ENCODE measurements around the gene RIN2.
"Not testable (repeated sequence)": the region's sequence is repeated elsewhere in the genome, so short reads cannot be mapped to it uniquely, and the experiment has no call there.

RIN2 gene

GRCh38 chr20:19784511-19785172, 26.6 kb downstream of the RIN2 start:
- in situ Hi-C loops (cut with MboI; ENCODE audit: low sequenced_read_pairs): loop anchor here (25.0 kb wide), 1 partner anchor 203 kb away; no protein-coding TSS in a partner anchor

DNA sequence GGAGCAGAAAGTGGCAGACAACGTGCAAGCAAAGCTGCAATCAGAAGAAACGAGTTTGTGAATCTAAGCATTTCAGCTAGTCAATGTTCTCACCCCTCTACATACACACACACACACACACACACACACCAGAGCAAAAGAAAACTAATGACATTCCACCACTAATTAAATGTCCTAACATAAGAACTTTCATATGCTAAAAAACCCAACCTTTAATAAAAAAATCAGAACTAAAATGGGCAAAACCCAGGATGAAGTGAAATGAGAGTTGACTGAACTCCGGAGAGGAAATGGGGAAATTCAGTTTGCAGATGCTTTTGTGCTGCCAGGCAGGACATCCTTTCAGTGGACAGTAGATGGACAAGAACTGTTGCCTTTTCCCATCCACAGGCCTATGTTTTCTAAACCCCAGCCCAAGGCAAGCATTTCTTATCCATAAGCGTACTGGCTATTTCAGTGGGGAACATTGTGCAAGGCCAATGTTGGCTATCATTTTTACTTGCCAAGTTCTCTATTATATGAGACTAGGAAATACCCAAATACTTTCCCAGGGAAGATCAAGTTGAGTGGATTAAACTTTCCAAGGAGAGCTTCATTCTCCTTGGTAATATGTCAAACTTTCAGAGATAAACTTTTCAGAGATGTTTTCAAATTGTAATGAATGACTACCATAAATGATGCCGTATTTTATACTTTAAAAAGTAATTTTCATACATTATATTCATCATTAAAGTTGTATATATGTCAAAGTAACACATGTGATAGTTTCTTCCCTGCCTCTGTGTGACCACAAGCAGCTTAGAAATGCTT, 27.3 kb downstream of the RIN2 start:
- in situ Hi-C loops (cut with MboI; ENCODE audit: low sequenced_read_pairs): loop anchor here (25.0 kb wide), 1 partner anchor 202 kb away; no protein-coding TSS in a partner anchor

- in situ Hi-C loops (cut with MboI; ENCODE audit: low sequenced_read_pairs): loop anchor here (25.0 kb wide), 1 partner anchor 201 kb away; no protein-coding TSS in a partner anchor
Observed at GRCh38 chr20:19785983-19786285, 27.9 kb downstream of the RIN2 start.

DNA sequence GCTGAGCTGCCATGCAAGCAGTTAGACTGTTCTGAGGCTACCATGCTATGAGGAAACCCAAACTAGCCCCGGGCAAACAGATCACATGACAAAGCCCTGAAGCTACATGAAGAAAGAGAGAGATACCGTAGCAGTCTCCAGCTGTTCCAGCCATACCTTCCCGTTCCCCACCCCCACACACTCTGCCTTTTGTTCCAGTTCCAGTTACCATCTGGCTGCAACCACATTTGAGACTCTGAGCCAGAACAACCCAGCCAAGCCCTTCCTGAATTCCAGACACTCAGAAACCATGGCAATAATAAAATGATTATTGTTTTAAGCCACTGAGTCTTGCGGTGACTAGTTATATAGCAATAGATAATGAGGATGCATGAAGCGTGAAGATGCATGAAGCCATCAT, 28.3 kb downstream of the RIN2 start:
- in situ Hi-C loops (cut with MboI; ENCODE audit: low sequenced_read_pairs): loop anchor here (25.0 kb wide), 1 partner anchor 201 kb away; no protein-coding TSS in a partner anchor

- in situ Hi-C loops (cut with MboI; ENCODE audit: low sequenced_read_pairs): loop anchor here (25.0 kb wide), 1 partner anchor 200 kb away; no protein-coding TSS in a partner anchor
Observed at GRCh38 chr20:19787366-19787765, 29.3 kb downstream of the RIN2 start.

DNA sequence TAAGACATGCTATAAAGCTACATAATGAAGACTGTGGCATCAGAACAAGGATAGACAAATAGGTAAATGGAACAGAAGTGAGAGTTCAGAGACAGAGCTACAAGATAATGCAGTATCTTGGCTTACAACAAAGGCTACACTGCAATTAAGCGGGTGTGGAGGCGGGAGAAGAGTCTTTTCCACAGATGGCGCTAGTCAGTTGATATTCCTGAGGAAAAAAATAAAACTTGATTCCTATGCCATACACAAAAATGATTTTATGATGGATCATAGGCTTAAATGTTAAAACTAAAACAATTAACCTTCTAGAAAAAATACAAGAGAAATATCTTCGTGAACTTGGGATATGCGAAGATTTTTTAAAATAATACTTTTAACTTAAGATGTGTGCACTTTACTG, 31.0 kb downstream of the RIN2 start:
- in situ Hi-C loops (cut with MboI; ENCODE audit: low sequenced_read_pairs): loop anchor here (25.0 kb wide), 1 partner anchor 198 kb away; no protein-coding TSS in a partner anchor

- in situ Hi-C loops (cut with MboI; ENCODE audit: low sequenced_read_pairs): loop anchor here (25.0 kb wide), 1 partner anchor 198 kb away; no protein-coding TSS in a partner anchor
Observed at GRCh38 chr20:19789446-19789845, 31.4 kb downstream of the RIN2 start.

- in situ Hi-C loops (cut with MboI; ENCODE audit: low sequenced_read_pairs): loop anchor here (25.0 kb wide), 1 partner anchor 195 kb away; no protein-coding TSS in a partner anchor
Observed at GRCh38 chr20:19791887-19792286, 33.8 kb downstream of the RIN2 start.

DNA sequence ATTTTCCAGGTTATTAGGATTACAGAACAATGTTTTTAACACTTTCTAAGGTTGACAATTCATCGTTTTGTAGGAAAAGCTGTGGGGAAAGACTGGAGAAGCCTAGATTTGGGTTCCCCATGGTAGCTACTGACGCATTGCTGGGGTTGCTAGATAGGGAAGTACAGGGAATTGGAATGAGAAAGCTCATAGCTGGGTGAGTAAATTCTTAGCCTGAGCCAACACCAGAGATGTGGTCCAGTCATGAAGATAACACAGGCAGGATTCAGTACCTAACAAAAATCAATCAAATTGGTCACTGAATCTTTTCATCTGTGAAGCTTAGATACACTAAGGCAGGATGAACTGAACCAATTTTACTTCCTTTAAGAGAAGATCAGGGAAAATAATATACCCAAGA, 35.7 kb downstream of the RIN2 start:
- in situ Hi-C loops (cut with MboI; ENCODE audit: low sequenced_read_pairs): loop anchor here (25.0 kb wide), 1 partner anchor 194 kb away; no protein-coding TSS in a partner anchor

DNA sequence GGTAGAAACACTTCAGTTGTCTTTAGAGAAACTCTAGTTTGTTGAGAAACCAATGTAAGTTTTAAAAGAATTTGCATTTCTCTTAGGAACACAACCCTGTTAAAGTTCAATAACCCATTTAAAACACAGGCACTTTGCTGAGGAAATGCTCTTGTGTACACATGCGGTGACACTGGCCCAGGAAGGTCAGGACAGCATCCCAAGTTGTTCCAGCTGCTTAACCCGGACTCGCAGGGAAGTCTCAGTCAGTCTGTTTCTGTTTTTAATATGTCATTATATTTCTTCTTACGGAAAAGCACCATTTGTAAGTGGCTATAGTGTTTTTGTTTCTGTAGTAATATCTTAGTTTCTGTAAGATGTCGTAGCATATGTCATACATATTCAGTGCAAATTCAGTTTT, 36.9 kb downstream of the RIN2 start:
- in situ Hi-C loops (cut with MboI; ENCODE audit: low sequenced_read_pairs): loop anchor here (25.0 kb wide), 1 partner anchor 192 kb away; no protein-coding TSS in a partner anchor

DNA sequence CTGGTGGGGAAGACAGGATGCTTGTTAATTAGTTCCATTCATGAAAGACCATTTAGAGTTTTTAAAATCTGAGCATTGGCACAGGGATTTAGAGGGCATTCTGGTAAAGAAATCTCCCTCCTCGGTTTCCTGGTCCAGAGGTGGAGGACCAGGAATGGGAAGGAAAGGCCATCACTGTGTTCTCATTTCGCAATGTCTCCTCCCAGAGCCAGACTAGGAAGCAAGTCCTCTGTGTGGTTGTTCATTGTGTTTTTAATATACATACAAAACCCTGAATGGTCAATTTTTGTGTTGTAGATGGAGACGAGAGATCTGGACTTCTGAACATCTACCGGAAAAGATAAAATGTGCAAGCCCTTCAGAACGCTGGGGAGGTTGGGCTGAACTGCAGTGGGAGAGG, 41.3 kb downstream of the RIN2 start:
- in situ Hi-C loops (cut with MboI; ENCODE audit: low sequenced_read_pairs): loop anchor here (25.0 kb wide), 1 partner anchor 188 kb away; no protein-coding TSS in a partner anchor

GRCh38 chr20:19802099-19802491, 44.0 kb downstream of the RIN2 start:
- in situ Hi-C loops (cut with MboI; ENCODE audit: low sequenced_read_pairs): no loop called here

GRCh38 chr20:19802492-19803158, 44.6 kb downstream of the RIN2 start:
- in situ Hi-C loops (cut with MboI; ENCODE audit: low sequenced_read_pairs): no loop called here

DNA sequence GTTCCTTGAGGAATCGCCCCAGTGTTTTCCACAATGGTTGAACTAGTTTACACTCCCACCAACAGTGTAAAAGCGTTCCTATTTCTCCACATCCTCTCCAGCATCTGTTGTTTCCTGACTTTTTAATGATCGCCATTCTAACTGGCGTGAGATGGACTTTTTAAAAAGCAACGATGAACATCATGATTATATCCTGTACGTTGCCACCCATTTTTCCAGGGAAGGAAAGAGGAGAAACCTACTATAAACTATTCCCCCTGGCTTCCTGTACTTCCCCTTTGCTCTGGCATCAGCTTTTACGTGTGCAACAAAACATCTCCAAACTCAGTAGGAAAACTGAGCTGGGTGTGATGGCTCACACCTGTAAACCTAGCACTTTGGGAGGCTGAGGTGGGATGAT, 48.2 kb downstream of the RIN2 start:
- in situ Hi-C loops (cut with MboI; ENCODE audit: low sequenced_read_pairs): not testable (repeated sequence)

- in situ Hi-C loops (cut with MboI; ENCODE audit: low sequenced_read_pairs): no loop called here
Observed at GRCh38 chr20:19806806-19807190, 48.7 kb downstream of the RIN2 start.

DNA sequence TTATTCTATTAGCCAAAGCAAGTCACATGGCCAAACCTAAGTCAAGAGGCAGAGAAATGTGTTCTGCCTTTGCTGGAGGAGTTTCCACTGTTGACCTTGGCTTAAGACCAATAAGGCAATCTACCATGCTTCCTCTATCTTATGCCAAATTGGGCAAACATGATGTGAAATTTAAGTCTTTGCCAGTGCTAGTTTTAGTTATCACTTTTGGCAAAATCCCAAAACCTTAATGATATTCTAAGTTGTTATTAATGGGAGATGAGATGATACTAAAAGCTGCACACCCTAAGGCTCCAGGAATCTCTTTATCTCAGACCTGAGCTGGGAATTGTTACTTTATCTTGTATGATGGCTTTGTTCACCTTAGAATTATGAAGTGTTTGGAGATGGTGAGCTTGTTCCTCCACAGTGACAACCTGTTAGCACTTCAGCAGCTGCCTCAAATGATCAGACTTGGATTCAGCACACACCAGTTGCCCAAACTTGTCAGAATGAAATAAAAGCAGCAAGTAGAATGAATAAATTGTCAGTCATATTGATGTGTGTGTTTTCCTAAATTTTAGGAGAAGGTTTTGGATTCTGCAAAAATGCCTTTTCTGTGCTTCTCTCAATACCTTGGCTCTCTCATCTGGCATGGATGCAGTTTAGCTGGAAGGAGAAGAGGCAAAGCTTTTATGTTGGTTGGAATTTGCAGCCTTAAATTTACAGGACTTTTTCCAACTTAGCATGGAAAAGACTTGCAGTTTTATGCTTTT, 49.3 kb downstream of the RIN2 start:
- in situ Hi-C loops (cut with MboI; ENCODE audit: low sequenced_read_pairs): no loop called here

Measured in HL-60/S4 treated with phorbol 12-myristate 13-acetate at 8.2 ng/mL for 4 days and 3 days (cell line).